Superior temporal gyrus (tissue), 1 donor: ENCODE measurements around the gene AMZ1.
"Not testable (repeated sequence)": the region's sequence is repeated elsewhere in the genome, so short reads cannot be mapped to it uniquely, and the experiment has no call there.

Source experiments
- DNase-seq: peaks from one replicate; pipeline ENCODE4 v3.0.0-alpha.2; 2016; ENCODE audit errors: extremely low spot score

Gene AMZ1

DNA sequence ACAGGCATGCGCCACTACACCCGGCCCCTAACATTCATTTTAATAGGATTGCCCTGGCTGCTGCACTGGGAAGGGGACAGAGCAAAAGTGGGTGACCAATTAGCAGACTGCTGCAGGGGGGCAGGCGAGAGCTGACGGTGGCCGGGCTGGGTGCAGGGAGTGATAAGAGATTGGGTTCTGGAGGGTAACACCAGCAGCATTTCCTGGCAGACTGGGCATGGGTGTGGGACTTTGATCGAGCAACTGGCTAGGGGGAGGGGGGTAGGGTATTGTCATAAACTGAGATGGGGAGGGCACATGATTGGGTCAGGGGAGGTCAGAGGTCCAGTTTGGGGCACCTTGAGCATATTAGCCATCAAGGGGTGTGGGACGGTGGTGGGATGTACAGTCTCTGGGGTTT, 20.2 kb upstream of the AMZ1 start:
- DNase-seq = no peak

DNA sequence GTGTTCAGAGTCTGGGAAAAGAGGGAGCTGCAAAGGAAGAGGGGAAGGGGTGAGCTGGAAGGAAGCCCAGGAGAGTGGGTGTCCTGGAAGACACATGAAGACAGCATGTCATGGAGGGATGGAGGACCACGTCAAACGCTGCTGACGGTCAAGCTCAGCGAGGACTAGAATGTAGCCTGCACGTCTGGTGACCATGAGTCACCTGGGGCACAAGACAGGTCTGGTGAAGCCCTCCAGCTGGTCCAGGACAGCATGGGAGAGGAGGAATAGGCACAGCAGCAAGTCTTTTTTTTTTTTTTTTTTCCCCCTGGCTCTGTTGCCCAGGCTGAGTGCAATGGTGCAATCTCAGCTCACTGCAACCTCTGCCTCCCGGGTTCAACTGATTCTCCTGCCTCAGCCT, 19.6 kb upstream of the AMZ1 start:
- no peak for DNase-seq

DNA sequence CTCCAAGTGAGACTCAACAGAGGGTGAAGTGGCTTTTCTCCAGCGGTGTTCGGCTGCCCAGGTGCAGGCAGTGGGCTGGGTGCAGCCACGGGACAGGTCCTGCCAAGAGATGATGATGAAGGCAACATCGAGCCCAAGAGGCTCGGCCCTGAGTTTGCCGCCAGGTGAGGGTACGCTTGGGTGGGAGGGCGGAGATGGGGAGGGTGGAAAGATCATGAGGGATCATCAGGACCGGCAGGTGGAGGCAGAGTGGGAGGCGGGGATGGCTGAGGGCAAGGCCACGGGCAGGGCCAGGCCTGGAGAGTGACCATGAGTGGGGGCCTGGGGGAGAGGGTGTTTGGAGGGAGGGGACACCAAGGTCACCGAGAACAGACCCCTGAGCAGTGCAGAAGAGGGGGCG, 17.8 kb upstream of the AMZ1 start:
- no peak for DNase-seq

DNA sequence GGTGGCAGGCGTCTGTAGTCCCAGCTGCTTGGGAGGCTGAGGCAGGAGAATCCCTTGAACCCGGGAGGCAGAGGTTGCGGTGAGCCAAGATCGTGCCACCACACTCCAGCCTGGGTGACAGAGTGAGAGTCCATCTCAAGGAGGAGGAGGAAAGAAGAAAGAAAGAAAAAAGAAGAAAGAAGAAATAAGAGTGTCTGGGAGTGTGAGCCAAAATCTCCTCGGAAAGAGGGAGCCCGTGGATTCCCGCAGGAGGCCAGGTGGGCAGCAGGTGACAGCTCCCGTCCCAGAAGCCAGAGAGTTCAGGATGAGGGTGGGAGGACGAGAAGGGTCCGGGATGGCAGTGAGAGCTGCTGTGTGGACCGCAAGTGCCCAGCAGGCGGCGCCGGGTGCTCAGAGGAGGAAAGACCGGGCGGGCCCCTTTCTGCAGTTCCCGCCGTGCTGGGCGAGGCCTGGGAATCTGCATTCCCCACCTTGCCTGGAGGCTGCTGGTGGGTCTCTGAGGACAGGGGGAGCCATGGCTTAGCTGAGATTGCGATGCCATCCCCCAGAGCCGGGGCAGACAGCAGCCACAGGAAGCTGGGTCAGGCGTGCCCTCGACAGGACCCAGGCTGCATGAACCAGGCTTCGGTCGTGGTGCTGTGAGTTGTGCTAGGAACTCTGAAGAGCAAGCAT, 17.1 kb upstream of the AMZ1 start:
- DNase-seq = peak; percentile 75

DNA sequence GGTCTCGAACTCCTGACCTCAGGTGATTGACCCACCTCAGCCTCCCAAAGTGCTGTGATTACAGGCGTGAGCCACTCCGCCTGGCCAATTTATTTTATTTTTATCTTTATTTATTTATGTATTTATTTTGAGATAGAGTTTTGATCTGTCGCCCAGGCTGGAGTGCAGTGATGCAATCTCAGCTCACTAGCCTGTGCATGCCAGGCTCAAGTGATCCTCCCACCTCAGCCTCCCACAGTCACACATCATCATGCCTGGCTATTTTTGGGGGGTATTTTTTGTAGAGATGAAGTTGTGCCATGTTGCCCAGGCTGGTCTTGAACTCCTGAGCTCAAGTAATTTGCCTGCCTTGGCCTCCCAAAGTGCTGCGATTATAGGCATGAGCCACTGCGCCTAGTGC, 14.8 kb upstream of the AMZ1 start:
- DNase-seq = not testable (repeated sequence)

DNA sequence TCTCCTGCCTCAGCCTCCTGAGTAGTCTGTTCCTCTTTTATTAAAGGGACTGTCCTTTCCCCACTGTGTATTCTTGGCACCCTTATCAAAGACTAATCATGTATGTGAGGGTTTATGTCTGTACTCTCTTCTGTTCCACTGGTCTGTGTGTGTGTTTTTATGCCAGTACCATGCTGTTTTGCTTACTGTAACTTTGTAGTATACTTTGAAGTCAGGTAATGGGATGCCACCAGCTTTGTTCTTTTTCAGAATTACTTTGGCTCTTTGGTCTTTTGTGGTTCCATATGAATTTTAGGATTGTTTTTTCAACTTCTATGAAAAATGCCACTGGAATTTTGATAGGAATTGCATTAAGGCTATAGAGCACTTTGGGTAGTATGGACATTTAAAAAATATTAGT, 14.1 kb upstream of the AMZ1 start:
- DNase-seq = no peak

DNA sequence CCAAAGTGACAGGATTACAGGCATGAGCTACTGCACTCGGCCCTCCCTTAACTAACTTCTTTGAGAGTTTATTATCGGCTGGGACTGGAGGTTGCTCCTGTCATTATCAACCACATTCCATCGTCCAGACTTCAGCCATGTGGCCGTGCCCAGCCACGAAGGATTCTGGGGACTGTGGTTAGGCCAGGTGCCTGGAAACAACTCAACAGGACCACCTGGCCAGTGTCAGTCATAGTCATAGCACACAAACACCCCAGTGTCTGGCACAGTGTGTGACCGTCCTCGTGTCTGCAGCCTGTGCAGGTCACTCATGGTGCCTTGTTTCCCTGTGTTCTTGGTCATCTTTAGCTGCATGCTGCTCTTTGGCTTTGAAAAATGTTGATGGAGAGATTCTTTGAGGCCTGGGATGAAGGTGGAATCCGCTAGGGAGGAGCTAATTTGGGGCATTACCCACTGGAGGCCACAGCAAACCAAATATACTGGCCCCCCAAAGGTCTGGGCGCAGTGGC, 12.7 kb upstream of the AMZ1 start:
- no peak for DNase-seq

DNA sequence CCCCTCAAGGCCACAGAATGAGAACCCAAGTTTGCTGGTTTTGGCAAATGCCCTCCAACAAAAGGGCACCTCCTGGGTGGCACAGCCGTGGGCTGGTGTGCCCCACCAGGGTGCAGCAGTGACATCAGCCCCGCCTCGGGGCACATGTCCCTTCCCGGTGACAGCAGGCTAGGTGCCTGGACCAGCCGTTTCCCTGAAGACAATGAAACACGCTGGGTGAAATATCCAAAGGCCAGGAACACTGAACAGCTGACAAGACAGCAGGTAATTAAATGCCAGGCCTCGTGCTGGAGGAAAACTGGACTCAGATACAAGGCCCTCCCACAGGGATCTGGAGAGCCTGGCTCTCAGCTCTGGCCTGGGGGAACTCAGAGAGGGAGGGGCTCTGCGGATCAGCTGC, 11.4 kb upstream of the AMZ1 start:
- not testable (repeated sequence) for DNase-seq

DNA sequence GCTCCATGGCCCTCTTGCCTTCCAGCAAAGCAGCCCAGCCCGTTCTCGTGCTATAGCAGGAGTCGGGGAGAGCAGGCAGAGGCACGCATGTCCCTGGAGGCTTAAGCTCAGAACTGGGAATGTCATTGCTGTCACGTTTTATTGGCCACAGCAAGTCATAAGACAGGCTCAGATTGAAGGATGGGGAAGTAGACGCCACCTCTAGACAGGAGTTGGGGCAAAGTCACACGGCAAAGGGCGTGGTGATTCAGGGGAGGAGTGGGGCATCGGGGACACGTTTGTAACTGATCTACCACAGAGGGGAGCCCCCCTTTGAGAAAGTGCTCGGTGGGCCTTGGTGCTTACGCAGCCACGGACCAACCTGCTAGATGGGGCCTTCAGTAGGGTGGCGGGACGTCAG, 9.5 kb upstream of the AMZ1 start:
- not testable (repeated sequence) for DNase-seq

DNA sequence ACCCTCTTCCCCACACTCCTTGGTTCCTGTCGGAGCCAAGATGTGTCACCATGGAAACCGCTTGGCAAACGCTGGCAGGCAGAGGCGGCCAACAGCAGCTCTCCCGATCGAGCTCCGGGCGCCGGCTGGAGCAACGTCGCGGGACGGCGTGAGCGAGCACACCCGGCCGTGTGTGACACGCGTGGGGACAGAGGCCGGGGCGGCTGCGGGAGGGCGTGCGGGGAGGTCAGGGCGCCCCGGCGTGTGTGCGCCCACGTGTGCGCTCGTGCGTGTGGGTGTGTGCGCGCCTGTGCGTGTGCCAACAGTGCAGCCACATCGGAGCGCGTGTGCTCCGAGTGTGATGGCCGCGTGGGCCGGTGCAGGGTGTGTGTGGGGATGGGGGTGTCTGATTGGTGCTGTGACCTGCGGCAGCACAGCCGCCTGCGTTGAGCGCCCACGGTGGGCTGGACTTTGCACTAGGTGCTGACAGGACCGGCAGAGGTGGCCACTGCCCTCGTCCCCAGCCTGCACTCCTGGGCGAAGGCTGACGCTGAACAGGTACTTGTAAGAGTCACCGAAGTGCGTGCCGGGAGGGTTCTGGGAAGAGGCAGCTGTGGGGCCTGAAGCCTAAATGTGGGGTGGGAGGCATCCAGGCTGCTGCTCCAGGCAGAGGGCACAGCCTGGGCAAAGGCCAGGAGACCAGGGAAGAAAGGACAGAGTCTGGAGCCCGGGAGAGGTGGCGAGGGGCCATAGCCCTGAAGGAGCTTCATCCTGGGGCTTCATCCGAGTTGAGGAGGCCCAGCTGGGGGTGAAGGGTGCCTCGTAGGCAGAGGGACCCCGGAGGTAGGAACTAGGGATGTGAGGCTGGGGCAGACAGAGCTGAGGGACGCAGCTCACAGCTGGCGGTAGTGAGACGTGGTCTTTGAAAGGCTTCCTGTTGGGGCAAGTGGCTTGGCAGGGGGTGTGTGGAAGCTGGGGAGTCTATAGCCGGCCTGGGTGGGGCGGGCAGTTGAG, 8.6 kb upstream of the AMZ1 start:
- not testable (repeated sequence) for DNase-seq

DNA sequence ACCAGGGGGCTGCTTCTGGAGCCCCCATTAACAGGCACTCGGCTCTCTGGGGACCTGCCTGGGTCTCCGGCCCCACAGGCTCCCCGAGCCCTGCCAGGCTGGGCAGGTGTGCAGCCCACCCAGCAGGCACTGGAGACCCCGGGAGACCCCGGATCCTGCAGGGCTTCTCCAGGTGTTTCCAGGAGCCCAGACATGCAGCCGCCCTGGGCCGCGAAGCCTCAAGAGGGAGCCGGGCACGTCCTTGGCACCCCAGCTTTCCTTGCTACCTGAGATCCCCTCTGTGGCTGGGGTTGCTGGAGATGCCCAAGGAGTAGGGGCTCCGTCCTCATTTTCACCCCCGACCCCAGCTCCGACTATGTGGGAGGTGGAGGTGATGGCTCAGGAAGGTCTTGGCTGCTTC, 7.7 kb upstream of the AMZ1 start:
- no peak for DNase-seq

DNA sequence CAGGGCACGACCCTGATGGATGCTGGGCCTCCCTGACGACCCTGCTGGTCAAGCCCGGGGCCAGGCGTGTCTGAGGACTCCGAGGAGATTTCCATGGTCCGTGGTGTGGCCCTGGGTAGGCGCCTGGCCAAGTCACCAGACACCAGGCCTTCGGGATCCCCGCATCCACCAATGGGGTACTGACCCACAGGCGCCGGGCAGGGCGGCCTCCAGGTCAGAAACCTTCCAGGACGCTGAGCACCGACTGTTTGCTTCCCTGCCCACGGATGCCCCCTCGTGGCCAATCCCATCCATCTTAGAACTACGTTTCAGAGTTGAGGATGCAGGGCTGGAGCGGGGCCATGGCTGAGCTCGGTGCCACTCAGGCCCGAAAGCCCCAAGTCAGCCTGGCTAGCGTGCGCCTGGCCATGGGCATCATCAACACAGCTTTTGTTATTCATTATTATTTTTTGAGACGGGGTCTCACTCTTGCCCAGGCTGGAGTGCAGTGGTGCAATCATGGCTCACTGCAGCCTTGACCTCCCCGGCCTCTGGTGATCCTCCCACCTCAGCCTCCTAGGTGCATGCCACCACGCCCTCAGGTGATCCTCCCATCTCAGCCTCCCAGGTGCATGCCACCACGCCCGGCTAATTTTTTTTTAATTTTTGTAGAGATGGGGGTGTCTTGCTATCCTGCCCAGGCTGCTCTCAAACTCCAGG, 7.1 kb upstream of the AMZ1 start:
- DNase-seq = peak; percentile 91

DNA sequence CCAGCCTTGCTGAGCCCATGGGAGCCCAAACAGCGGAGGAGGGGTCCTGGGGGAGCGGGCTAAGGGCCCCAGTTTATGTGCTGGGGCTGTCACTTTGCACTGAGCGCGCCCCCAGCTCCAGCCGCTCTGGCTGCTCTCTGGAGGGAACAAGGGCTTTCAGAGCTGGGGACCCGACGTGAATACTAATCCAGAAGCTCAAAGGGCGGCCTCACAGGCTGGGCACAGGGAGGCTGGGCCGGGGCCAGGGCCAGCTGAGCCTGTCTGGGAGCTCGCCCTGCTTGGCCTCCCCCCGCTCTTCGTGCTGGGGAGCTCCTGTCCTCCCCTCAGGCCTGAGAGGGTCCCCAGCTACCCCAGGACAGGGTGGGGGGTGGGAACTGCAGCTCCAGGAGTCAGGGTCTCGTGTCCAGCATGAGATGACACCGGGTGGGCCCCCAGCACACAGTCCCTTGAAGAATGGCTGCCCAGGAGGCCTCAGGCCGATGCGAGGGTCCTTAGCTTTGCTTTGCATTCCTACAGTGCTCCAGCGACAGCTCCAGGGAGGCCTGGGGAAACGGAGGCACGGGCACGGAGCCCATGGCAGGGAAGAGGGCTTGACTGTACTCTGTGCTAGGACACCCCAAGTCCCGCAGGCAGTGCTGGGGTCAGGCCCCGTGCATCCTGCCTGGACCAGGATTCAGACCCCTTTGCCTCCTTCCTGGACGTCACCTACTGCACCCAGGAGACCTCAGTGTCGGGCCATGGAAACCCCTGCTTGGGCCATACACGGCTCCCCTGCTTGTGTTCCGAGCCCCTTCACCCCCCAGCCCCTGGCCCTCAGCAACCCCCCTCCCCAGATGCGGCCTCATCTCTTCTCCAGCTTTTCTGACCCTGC, 5.8 kb upstream of the AMZ1 start:
- peak; percentile 96 for DNase-seq

DNA sequence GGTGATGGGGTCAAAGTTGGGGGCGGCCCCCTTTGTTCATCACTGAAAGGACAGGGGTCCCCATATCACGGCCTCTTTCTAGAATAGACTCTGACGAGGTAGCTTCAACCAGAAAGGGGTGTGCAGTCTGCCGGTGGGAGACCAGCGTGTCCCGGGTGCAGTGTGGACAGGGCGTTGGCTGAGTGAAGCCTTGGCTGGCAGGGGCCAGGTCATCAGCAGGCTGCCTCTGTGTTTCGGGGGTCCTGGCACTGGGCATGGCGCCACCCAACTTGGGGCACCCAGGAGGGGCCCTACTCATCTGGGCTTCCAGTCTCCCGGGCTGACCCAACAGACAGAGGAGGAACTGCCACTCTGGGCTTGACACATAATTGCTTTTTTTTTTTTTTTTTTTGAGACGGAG, 3.5 kb upstream of the AMZ1 start:
- DNase-seq = no peak

DNA sequence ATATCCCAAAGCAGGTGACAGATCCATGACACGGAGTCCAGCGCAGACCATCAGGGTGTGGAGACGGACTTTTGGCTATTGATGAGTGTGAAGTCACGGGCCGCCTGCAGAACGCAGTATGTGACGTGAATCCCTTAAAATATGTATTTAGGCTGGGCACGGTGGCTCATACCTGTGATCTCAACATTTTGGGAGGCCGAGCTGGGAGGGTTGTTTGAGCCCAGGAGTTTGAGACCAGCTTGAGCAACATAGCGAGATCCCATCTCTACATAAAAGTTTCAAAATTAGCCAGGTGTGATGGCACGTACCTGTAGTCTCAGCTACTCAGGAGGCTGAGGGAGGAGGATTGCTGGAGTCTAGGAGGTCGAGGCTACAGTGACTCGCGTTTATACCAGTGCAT, 1.9 kb upstream of the AMZ1 start:
- no peak for DNase-seq

DNA sequence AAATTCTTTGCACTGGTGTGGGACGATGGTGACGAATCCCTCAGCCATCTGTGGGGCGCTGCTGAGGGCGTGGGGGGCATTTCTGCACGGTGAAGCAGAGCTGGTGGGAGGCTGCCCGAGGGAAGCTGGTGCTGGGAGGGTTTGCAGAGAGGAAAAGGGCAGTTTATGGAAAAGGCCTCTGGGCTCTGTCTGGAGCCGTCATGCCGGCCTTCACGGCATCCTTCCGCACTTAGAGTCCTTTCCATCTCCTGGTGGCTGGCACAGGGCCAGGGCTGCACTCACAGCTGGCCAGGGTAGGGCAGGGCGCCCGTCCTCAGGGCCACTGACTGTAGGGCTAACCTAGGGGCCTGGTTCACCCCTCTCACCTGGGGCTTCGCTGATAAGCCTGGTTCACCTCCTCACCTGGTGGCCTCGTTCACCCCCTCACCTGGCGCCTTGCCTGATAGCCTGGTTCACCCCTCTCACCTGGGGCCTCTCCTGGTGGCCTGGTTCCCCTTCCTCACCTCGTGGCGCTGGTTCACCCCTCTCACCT, 598 bp upstream of the AMZ1 start:
- DNase-seq = no peak

DNA sequence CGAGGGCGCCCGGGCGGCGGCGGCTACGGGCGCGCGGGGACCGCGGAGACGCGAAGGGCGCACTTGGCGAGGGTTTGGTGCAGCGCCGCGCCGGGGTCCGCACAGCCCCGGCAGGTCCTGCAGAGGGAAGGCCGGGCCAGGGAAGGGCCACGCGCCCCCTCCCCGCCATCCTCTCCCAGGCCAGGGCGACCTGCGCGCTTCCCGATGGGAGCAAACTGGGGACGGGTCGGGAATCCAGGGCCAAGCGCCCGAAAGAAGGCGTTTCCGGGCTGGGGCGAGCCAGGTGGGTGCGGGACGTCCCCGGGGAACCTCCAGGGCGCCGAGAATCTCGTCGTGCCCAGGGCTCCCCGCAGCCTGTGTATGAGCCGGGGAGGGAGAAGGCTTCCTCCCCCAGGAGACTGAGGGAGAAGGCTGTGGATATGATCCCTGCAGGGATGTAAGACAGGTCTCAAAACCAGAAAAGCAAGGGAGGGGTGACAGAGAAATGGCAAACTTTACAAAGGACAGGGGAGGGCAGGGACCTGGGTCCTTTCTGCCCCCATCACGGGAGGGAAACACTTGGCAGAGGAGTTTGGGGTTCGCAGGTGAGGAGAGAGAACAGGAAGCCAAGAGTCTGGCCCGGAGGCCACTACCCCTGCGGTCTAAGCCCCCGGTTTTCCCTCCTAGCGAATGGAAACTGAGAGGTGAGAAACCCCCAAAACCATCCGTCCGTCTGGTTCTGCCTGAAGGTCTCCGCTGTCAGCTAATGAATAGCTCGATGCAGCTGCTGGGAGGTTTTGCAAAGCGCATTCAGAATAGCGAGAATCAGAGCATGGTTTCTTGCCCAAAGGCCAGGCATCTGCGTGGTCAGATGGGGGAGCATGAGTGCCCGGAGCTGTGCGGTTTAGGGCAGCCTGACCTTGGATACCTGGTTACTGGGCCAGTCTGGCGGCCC, 674 bp downstream of the AMZ1 start:
- peak; percentile 80 for DNase-seq

DNA sequence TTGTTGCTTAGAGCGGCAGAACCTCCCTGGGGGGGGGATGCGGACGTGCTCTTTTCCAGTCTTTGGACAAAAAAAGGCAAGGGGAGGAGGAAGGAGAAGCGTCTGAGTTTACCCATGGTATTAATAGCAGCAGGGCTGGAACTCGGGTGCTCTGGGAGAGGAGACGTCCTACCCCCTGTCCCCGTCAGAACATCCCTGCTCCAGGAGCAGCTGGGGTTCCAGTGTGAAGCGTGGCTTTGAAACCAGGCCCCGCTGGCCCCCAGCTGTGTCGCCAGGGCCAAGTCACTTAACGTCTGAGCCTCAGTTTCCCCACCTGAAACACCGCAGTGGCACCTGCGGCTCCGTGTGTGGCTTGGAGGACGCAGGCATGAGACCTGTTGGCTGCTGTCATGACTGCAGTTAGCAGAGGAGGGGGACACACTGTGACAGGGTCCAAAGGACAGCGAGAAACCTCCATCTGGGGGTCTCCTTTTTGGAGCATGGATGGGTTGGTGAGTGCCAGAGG, 1.4 kb downstream of the AMZ1 start:
- DNase-seq = no peak

DNA sequence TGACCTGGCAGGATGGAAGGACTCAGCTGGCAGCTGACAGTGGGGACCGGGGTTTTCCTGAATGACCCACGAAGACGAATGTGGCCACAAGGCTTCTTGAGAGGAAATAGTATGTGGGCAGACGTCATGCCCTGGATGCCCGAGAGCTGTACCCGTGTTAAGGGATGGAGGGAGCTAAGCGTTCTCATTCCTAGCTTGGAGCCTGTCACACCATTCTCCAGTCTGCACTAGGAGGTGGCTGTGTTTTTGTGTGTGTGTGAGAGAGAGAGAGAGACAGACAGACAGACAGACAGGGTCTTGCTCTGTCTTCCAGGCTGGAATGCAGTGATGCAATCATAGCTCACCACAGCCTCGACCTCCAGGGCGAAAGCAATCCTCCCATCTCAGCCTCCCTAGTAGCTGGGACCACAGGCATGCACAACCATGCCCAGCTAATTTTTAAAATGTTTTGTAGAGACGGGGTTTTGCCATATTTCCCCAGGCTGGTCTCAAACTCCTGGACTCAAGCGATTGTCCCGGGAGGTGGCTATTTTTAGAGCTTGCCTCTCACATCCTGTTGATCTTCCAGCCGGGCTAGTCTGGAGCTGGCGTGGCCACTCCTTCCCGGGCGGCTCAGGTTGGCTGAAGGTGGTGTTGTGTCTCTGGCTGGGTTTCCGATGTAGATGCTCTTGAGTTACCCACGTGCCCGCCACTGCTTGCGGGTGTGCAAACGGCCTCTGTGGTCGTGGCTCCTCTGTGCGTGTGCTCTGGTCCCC, 2.1 kb downstream of the AMZ1 start:
- no peak for DNase-seq
